Breast epithelium (tissue), 3 donors: ENCODE results near the gene CACNA2D1.

Source experiments
- CTCF ChIP-seq, 3 donors: fragments of 450-650 bp; IDR thresholded peaks; one replicate each; pipeline ENCODE4 v1.5.1; 2016 to 2017; ENCODE audit warnings: antibody characterized with exemption in 3 of 3, mild to moderate bottlenecking in 3 of 3, moderate library complexity in 3 of 3
- POLR2A ChIP-seq: fragments of 450-650 bp; IDR thresholded peaks from one replicate; pipeline ENCODE4 v1.6.1; 2016; ENCODE audit warnings: antibody characterized with exemption, mild to moderate bottlenecking, moderate library complexity
- POLR2AphosphoS5 ChIP-seq, 3 donors: sonication (generic); formaldehyde crosslinking; IDR thresholded peaks; one replicate each; pipeline ENCODE4 v1.6.1; 2017; ENCODE audit warnings: antibody characterized with exemption in 3 of 3

GRCh38 chr7:82419200-82419599 lies 24.4 kb downstream of the CACNA2D1 start:
- TF ChIP-seq CTCF (IDR thresholded peaks at IDR 0.05) = no peak
- no peak for TF ChIP-seq POLR2AphosphoS5 (IDR thresholded peaks at IDR 0.05)
- TF ChIP-seq POLR2A = no peak
